A673 (cell line): ENCODE measurements around the gene RHBDF2. TPM values are rescaled to one million over a fixed set of nuclear protein-coding genes. Genes with fewer than 3 reads are reported as not detected.

Source experiments
- BruUV-seq: library from RNA; stranded (reverse); fragments of 400-500 nt; replicated peaks from 2 replicates; lab custom pipeline; 2021; lab: Mats Ljungman, UMichigan
- CTCF ChIA-PET: fragments of 300-600 bp; sonication (Branson Sonifier 250); formaldehyde crosslinking; loops from one replicate; lab custom pipeline; 2022; ENCODE audit warnings: antibody characterized with exemption; lab: Charles Lee
- POLR2A ChIA-PET: fragments of 300-600 bp; sonication (Branson Sonifier 250); formaldehyde crosslinking; loops from one replicate; lab custom pipeline; 2022; ENCODE audit warnings: antibody characterized with exemption; ENCODE audit not compliant: low non-redundant PET; lab: Charles Lee
- DNase-seq: peaks from one replicate; pipeline ENCODE4 v3.0.0-alpha.2; 2015; ENCODE audit warnings: low spot score
- H3K27ac ChIP-seq: fragments of 200-600 bp; sonication (generic); 2 replicates; pipeline ENCODE4 v1.5.1; 2016; ENCODE audit warnings: mixed run types, low read depth, mild to moderate bottlenecking, mixed read lengths, antibody characterized with exemption, low read length; ENCODE audit not compliant: poor library complexity, severe bottlenecking
- H3K27me3 ChIP-seq: fragments of 200-600 bp; sonication (generic); replicated peaks from 2 replicates; pipeline ENCODE4 v1.6.1; 2017; ENCODE audit warnings: mixed run types, low read depth, mild to moderate bottlenecking, mixed read lengths, antibody characterized with exemption, low read length; ENCODE audit not compliant: insufficient read depth, poor library complexity
- H3K36me3 ChIP-seq: fragments of 200-600 bp; sonication (generic); 2 replicates; pipeline ENCODE4 v1.6.1; 2016; ENCODE audit warnings: mixed run types, mild to moderate bottlenecking, mixed read lengths, antibody characterized with exemption, low read length; ENCODE audit not compliant: insufficient read depth, poor library complexity, severe bottlenecking
- H3K4me1 ChIP-seq: fragments of 200-600 bp; sonication (generic); 2 replicates; pipeline ENCODE4 v1.6.1; 2017; ENCODE audit warnings: mixed run types, mild to moderate bottlenecking, mixed read lengths, antibody characterized with exemption, low read length; ENCODE audit not compliant: insufficient read depth, poor library complexity, severe bottlenecking
- H3K4me3 ChIP-seq: fragments of 200-600 bp; sonication (generic); 2 replicates; pipeline ENCODE4 v1.5.1; 2016; ENCODE audit warnings: low read depth, mixed run types, mild to moderate bottlenecking, mixed read lengths, low read length; ENCODE audit not compliant: poor library complexity, severe bottlenecking
- H3K9me3 ChIP-seq: fragments of 200-600 bp; sonication (generic); 2 replicates; pipeline ENCODE4 v1.6.1; 2016; ENCODE audit warnings: mixed run types, low read depth, mild to moderate bottlenecking, mixed read lengths, antibody characterized with exemption, low read length; ENCODE audit not compliant: poor library complexity, severe bottlenecking
- EZH2 ChIP-seq: fragments of 200-600 bp; sonication (generic); IDR thresholded peaks from 2 replicates; pipeline ENCODE4 v1.6.1; 2017; ENCODE audit warnings: borderline replicate concordance, low read depth, mild to moderate bottlenecking, mixed read lengths, antibody characterized with exemption, low read length; ENCODE audit not compliant: poor library complexity, severe bottlenecking
- intact Hi-C: fragments of 100-400 bp; cut with micrococcal nuclease; formaldehyde crosslinking; loops from one replicate; pipeline ENCODE4 v1.10.0; 2022; ENCODE audit not compliant: unreplicated experiment
- total RNA-seq: library from RNA; stranded (reverse); gene quantifications from 2 replicates; pipeline ENCODE4 v1.2.3, GENCODE V29; 2021
- TF ChIP-seq, protein P1 (sequence below): fragments of 300-800, 200-600 bp; sonication (generic); conservative IDR thresholded peaks from 2 replicates; pipeline ENCODE4 v1.5.1; 2017; ENCODE audit warnings: low read depth, mild to moderate bottlenecking, antibody characterized with exemption, low read length, moderate library complexity, mixed read lengths

The RHBDF2 gene
- total RNA-seq, 1 experiment from 2014 or later: 20.4 TPM

DNA sequence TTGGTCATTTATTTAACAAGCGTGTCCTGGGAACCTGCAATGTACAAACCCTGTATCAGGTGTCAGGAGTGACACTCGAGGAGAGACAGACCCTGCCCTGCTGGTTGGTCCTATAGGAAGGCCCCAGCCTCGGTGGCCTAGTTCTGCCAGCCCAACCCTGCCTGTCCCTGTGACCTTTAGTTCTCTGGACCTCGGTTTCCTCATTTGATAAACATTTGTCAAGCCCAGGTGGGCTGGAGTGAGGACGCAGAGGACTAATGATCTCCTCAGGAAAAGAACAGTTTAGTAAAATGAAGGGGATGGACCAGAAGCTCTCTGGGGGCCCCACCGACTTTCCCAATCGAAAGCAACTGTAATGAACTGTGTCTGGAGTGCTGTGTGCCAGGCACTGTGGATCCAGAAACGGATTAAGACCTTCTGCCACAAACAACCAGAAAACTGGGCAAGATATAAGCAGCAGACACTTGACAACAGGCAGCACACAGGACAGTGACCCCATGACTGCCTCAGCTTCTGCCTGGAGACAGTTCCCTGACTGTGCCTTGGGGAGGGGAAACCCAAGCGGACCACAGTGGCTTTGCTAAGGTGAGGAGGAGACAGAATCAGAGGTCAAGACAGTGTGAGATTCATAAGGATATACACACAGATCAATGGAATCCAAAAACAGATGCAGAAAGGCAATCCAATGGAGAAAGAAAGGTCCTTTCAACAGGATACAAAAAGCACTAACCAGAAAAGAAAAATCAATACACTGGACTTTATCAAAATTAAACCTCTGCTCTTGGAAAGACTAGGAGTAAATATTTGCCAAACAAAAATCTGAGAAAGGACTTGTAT, 47.4 kb upstream of the RHBDF2 start:
- BruUV-seq: no TSS peak
- POLR2A ChIA-PET: interaction anchor here (0.7 kb wide), 1 partner anchor 165 kb away, joined by 3 read pairs; no protein-coding TSS in a partner anchor
- Histone ChIP-seq H3K27ac (no peak overlapping the region), H3K4me3 (no peak overlapping the region), H3K27me3 (no peaks in the 10 kb centered on the region), H3K9me3 (no peaks in the 10 kb centered on the region), H3K36me3 (no peaks in the 10 kb centered on the region), H3K4me1 (peaks cover 30% of the 10 kb centered on the region)
- no peak for DNase-seq
- intact Hi-C loops: no loop called here
- CTCF ChIA-PET: no interaction called here
- TF ChIP-seq EZH2: no peak
- TF ChIP-seq, protein P1, sequence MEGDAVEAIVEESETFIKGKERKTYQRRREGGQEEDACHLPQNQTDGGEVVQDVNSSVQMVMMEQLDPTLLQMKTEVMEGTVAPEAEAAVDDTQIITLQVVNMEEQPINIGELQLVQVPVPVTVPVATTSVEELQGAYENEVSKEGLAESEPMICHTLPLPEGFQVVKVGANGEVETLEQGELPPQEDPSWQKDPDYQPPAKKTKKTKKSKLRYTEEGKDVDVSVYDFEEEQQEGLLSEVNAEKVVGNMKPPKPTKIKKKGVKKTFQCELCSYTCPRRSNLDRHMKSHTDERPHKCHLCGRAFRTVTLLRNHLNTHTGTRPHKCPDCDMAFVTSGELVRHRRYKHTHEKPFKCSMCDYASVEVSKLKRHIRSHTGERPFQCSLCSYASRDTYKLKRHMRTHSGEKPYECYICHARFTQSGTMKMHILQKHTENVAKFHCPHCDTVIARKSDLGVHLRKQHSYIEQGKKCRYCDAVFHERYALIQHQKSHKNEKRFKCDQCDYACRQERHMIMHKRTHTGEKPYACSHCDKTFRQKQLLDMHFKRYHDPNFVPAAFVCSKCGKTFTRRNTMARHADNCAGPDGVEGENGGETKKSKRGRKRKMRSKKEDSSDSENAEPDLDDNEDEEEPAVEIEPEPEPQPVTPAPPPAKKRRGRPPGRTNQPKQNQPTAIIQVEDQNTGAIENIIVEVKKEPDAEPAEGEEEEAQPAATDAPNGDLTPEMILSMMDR: no peak

DNA sequence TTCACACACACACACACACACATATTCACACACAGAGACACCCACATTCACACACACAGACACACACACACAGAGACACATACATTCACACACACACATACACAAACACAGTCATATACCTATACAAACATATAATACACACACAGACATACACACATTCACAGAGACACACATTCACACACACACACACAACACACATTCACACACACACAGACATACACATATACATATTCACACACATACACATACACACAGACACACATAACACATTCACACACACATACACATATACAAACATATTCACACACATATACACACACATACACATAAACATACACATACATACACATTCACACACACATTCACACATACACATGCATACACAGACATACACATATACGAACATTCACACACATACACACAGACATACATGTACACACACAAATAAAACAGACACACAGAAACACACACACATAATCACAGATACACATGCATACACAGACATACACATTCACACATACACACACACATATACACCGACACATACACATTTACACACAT, 46.5 kb upstream of the RHBDF2 start:
- intact Hi-C loops: loop anchor here (1.0 to 2.0 kb wide), 2 partner anchors 25 to 81 kb away; no protein-coding TSS in a partner anchor
- Histone ChIP-seq H3K27ac (no peak overlapping the region), H3K36me3 (no peaks in the 10 kb centered on the region), H3K27me3 (no peaks in the 10 kb centered on the region), H3K4me1 (peaks cover 34% of the 10 kb centered on the region), H3K4me3 (no peak overlapping the region), H3K9me3 (no peaks in the 10 kb centered on the region)
- DNase-seq: no peak
- ChIA-PET POLR2A (no interaction called here), CTCF (no interaction called here)
- TF ChIP-seq, protein P1: no peak; the same call in 1 of the 2 replicates
- TF ChIP-seq EZH2: no peak
- BruUV-seq: no TSS peak

DNA sequence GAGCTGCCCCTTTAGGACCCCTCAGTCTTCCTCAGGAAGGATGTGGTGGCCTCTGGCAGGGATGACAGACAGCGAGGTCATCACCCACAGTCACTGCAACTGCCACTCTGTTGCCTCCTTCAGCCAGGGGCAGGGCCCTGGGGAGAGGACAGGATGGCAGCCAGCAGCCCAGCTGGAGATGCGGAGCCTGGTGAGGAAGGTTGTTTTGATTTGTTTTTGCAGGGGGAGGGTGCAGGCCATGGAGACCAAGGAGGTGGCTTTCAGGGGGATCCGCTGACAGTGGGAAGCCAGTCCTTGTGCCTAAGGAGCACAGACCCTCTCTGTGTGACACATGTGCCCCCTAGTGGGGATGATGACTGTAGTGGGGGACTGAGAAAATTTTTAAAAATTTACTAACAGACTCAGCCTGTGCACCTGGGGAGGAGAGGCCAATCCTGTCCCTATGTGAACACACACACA, 46.0 kb upstream of the RHBDF2 start:
- TF ChIP-seq, protein P1: peak; percentile 84
- no peak for TF ChIP-seq EZH2
- BruUV-seq: no TSS peak
- peak overlapping the region; percentile 54 for H3K27ac ChIP-seq
- peak; percentile 91 for DNase-seq
- no peaks in the 10 kb centered on the region for H3K36me3 ChIP-seq
- CTCF ChIA-PET: interaction anchor here (0.6 to 2.3 kb wide), 4 partner anchors 23 to 80 kb away, joined by 4 to 12 read pairs (median 4); partner anchors contain the start of gene AANAT
- no peaks in the 10 kb centered on the region for H3K9me3 ChIP-seq
- POLR2A ChIA-PET: interaction anchor here (0.6 kb wide), 1 partner anchor 368 kb away, joined by 6 read pairs; no protein-coding TSS in a partner anchor
- intact Hi-C loops: loop anchor here (1.0 to 2.0 kb wide), 2 partner anchors 24 to 81 kb away; no protein-coding TSS in a partner anchor
- H3K4me3 ChIP-seq: no peak overlapping the region
- H3K27me3 ChIP-seq: no peaks in the 10 kb centered on the region
- peaks cover 34% of the 10 kb centered on the region for H3K4me1 ChIP-seq
